A673 (cell line): ENCODE results near the gene FLVCR2. TPM values are rescaled to one million over a fixed set of nuclear protein-coding genes. Genes with fewer than 3 reads are reported as not detected.

Experiments used
- BruUV-seq: library from RNA; stranded (reverse); fragments of 400-500 nt; replicated peaks from 2 replicates; lab custom pipeline; 2021; lab: Mats Ljungman, UMichigan
- CTCF ChIA-PET: fragments of 300-600 bp; sonication (Branson Sonifier 250); formaldehyde crosslinking; loops from one replicate; lab custom pipeline; 2022; ENCODE audit warnings: antibody characterized with exemption; lab: Charles Lee
- POLR2A ChIA-PET: fragments of 300-600 bp; sonication (Branson Sonifier 250); formaldehyde crosslinking; loops from one replicate; lab custom pipeline; 2022; ENCODE audit warnings: antibody characterized with exemption; ENCODE audit not compliant: low non-redundant PET; lab: Charles Lee
- DNase-seq: peaks from one replicate; pipeline ENCODE4 v3.0.0-alpha.2; 2015; ENCODE audit warnings: low spot score
- H3K27ac ChIP-seq: fragments of 200-600 bp; sonication (generic); 2 replicates; pipeline ENCODE4 v1.5.1; 2016; ENCODE audit warnings: mixed run types, low read depth, mild to moderate bottlenecking, mixed read lengths, antibody characterized with exemption, low read length; ENCODE audit not compliant: poor library complexity, severe bottlenecking
- H3K27me3 ChIP-seq: fragments of 200-600 bp; sonication (generic); replicated peaks from 2 replicates; pipeline ENCODE4 v1.6.1; 2017; ENCODE audit warnings: mixed run types, low read depth, mild to moderate bottlenecking, mixed read lengths, antibody characterized with exemption, low read length; ENCODE audit not compliant: insufficient read depth, poor library complexity
- H3K36me3 ChIP-seq: fragments of 200-600 bp; sonication (generic); 2 replicates; pipeline ENCODE4 v1.6.1; 2016; ENCODE audit warnings: mixed run types, mild to moderate bottlenecking, mixed read lengths, antibody characterized with exemption, low read length; ENCODE audit not compliant: insufficient read depth, poor library complexity, severe bottlenecking
- H3K4me1 ChIP-seq: fragments of 200-600 bp; sonication (generic); 2 replicates; pipeline ENCODE4 v1.6.1; 2017; ENCODE audit warnings: mixed run types, mild to moderate bottlenecking, mixed read lengths, antibody characterized with exemption, low read length; ENCODE audit not compliant: insufficient read depth, poor library complexity, severe bottlenecking
- H3K4me3 ChIP-seq: fragments of 200-600 bp; sonication (generic); 2 replicates; pipeline ENCODE4 v1.5.1; 2016; ENCODE audit warnings: low read depth, mixed run types, mild to moderate bottlenecking, mixed read lengths, low read length; ENCODE audit not compliant: poor library complexity, severe bottlenecking
- H3K9me3 ChIP-seq: fragments of 200-600 bp; sonication (generic); 2 replicates; pipeline ENCODE4 v1.6.1; 2016; ENCODE audit warnings: mixed run types, low read depth, mild to moderate bottlenecking, mixed read lengths, antibody characterized with exemption, low read length; ENCODE audit not compliant: poor library complexity, severe bottlenecking
- EZH2 ChIP-seq: fragments of 200-600 bp; sonication (generic); IDR thresholded peaks from 2 replicates; pipeline ENCODE4 v1.6.1; 2017; ENCODE audit warnings: borderline replicate concordance, low read depth, mild to moderate bottlenecking, mixed read lengths, antibody characterized with exemption, low read length; ENCODE audit not compliant: poor library complexity, severe bottlenecking
- intact Hi-C: fragments of 100-400 bp; cut with micrococcal nuclease; formaldehyde crosslinking; loops from one replicate; pipeline ENCODE4 v1.10.0; 2022; ENCODE audit not compliant: unreplicated experiment
- total RNA-seq: library from RNA; stranded (reverse); gene quantifications from 2 replicates; pipeline ENCODE4 v1.2.3, GENCODE V29; 2021
- TF ChIP-seq, protein P1 (sequence below): fragments of 300-800, 200-600 bp; sonication (generic); conservative IDR thresholded peaks from 2 replicates; pipeline ENCODE4 v1.5.1; 2017; ENCODE audit warnings: low read depth, mild to moderate bottlenecking, antibody characterized with exemption, low read length, moderate library complexity, mixed read lengths

FLVCR2 gene
- total RNA-seq, 1 experiment from 2014 or later: 3.5 TPM

GRCh38 chr14:75549169-75549568 is 29.3 kb upstream of the FLVCR2 start:
- no TSS peak for BruUV-seq
- ChIA-PET POLR2A (no interaction called here), CTCF (interaction anchor here (0.5 to 0.6 kb wide), 2 partner anchors 9 to 12 kb away, joined by 3 to 4 read pairs; no protein-coding TSS in a partner anchor)
- Histone ChIP-seq H3K4me3 (no peak overlapping the region), H3K27me3 (peaks cover 8% of the 10 kb centered on the region), H3K27ac (no peak overlapping the region), H3K36me3 (no peaks in the 10 kb centered on the region), H3K9me3 (no peaks in the 10 kb centered on the region), H3K4me1 (no peaks in the 10 kb centered on the region)
- TF ChIP-seq EZH2: no peak
- TF ChIP-seq, protein P1, sequence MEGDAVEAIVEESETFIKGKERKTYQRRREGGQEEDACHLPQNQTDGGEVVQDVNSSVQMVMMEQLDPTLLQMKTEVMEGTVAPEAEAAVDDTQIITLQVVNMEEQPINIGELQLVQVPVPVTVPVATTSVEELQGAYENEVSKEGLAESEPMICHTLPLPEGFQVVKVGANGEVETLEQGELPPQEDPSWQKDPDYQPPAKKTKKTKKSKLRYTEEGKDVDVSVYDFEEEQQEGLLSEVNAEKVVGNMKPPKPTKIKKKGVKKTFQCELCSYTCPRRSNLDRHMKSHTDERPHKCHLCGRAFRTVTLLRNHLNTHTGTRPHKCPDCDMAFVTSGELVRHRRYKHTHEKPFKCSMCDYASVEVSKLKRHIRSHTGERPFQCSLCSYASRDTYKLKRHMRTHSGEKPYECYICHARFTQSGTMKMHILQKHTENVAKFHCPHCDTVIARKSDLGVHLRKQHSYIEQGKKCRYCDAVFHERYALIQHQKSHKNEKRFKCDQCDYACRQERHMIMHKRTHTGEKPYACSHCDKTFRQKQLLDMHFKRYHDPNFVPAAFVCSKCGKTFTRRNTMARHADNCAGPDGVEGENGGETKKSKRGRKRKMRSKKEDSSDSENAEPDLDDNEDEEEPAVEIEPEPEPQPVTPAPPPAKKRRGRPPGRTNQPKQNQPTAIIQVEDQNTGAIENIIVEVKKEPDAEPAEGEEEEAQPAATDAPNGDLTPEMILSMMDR: no peak
- intact Hi-C loops: no loop called here
- no peak for DNase-seq

DNA sequence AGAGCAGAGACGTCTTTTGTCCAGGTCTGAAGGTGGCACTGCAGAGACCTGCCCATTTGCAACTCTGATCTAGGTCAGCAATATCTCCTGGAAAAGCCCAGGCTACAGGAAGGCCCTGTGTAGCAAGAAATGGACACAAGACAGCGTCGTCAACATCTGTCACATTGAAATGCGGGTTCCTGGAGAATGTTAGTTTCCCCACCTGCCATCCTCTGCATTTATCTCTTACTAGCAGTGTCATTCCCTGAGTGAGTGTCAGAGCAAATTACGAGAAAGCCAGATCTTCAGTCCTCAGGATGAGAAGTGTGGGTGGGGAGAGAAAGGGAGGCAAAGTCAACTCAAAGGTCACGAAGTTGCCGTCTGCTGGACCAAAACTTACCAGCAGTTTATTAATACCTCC is 27.4 kb upstream of the FLVCR2 start:
- no peaks in the 10 kb centered on the region for H3K9me3 ChIP-seq
- no TSS peak for BruUV-seq
- no peak overlapping the region for H3K27ac ChIP-seq
- ChIA-PET CTCF (no interaction called here), POLR2A (no interaction called here)
- no peak for TF ChIP-seq EZH2
- TF ChIP-seq, protein P1: no peak
- H3K27me3 ChIP-seq: peaks cover 8% of the 10 kb centered on the region
- intact Hi-C loops: no loop called here
- H3K4me3 ChIP-seq: no peak overlapping the region
- no peaks in the 10 kb centered on the region for H3K36me3 ChIP-seq
- no peak for DNase-seq
- H3K4me1 ChIP-seq: no peaks in the 10 kb centered on the region

GRCh38 chr14:75553157-75553556 is 25.3 kb upstream of the FLVCR2 start:
- TF ChIP-seq, protein P1: no peak
- no peak for TF ChIP-seq EZH2
- peaks cover 8% of the 10 kb centered on the region for H3K27me3 ChIP-seq
- intact Hi-C loops: no loop called here
- no TSS peak for BruUV-seq
- ChIA-PET POLR2A (no interaction called here), CTCF (interaction anchor here (0.6 kb wide), 1 partner anchor 35 kb away, joined by 6 read pairs; no protein-coding TSS in a partner anchor)
- H3K4me1 ChIP-seq: no peaks in the 10 kb centered on the region
- DNase-seq: no peak
- H3K9me3 ChIP-seq: no peaks in the 10 kb centered on the region
- H3K27ac ChIP-seq: no peak overlapping the region
- no peaks in the 10 kb centered on the region for H3K36me3 ChIP-seq
- H3K4me3 ChIP-seq: no peak overlapping the region
